ENCODE data around the gene GOSR2.
"Not testable (repeated sequence)": the region's sequence is repeated elsewhere in the genome, so short reads cannot be mapped to it uniquely, and the experiment has no call there.

The GOSR2 gene

GRCh38 chr17:46894476-46895151 lies 28.3 kb upstream of the GOSR2 start:
- DNase-seq = no peak

- no peak for DNase-seq
Measured at GRCh38 chr17:46895171-46895570, 27.8 kb upstream of the GOSR2 start.

- no peak for DNase-seq
Measured at GRCh38 chr17:46896991-46897390, 26.0 kb upstream of the GOSR2 start.

- DNase-seq = no peak
Measured at GRCh38 chr17:46898364-46898763, 24.6 kb upstream of the GOSR2 start.

GRCh38 chr17:46898860-46899259 lies 24.1 kb upstream of the GOSR2 start:
- DNase-seq = no peak

- DNase-seq = no peak
Measured at GRCh38 chr17:46901291-46901690, 21.7 kb upstream of the GOSR2 start.

GRCh38 chr17:46903762-46904672 lies 18.9 kb upstream of the GOSR2 start:
- DNase-seq = no peak

- no peak for DNase-seq
Measured at GRCh38 chr17:46908068-46908737, 14.8 kb upstream of the GOSR2 start.

GRCh38 chr17:46910179-46910927 lies 12.6 kb upstream of the GOSR2 start:
- peak; percentile 11 to 61 (median 33) for DNase-seq

GRCh38 chr17:46911311-46911710 lies 11.6 kb upstream of the GOSR2 start:
- DNase-seq = no peak

GRCh38 chr17:46915596-46915995 lies 7.4 kb upstream of the GOSR2 start:
- DNase-seq = no peak

- DNase-seq = no peak
Measured at GRCh38 chr17:46916211-46916610, 6.7 kb upstream of the GOSR2 start.

- DNase-seq = no peak
Measured at GRCh38 chr17:46916623-46917022, 6.3 kb upstream of the GOSR2 start.

GRCh38 chr17:46917041-46917440 lies 5.9 kb upstream of the GOSR2 start:
- DNase-seq = no peak

- DNase-seq = no peak
Measured at GRCh38 chr17:46917516-46917915, 5.4 kb upstream of the GOSR2 start.

- not testable (repeated sequence) for DNase-seq
Measured at GRCh38 chr17:46921962-46922361, 998 bp upstream of the GOSR2 start.

- no peak for DNase-seq
Measured at GRCh38 chr17:46922487-46922803, 515 bp upstream of the GOSR2 start.

GRCh38 chr17:46925185-46925868 lies 2.4 kb downstream of the GOSR2 start:
- no peak for DNase-seq

GRCh38 chr17:46928467-46929261 lies 5.7 kb downstream of the GOSR2 start:
- DNase-seq = no peak

- no peak for DNase-seq
Measured at GRCh38 chr17:46929413-46929812, 6.5 kb downstream of the GOSR2 start.

GRCh38 chr17:46930051-46930450 lies 7.1 kb downstream of the GOSR2 start:
- no peak for DNase-seq

- no peak for DNase-seq
Measured at GRCh38 chr17:46931596-46931995, 8.6 kb downstream of the GOSR2 start.

Data from NCI-H1417 (cell line).